GM19467 (cell line): ENCODE measurements around the gene MAP3K6.
"Not testable (repeated sequence)": the region's sequence is repeated elsewhere in the genome, so short reads cannot be mapped to it uniquely, and the experiment has no call there.

Experiments used
- ATAC-seq: cut with Tn5 transposase; IDR thresholded peaks from one replicate; pipeline ENCODE4 v1.9.1; 2021; ENCODE audit warnings: mild to moderate bottlenecking, moderate library complexity; ENCODE audit not compliant: unreplicated experiment

Gene MAP3K6

GRCh38 chr1:27397110-27397509, 30.3 kb upstream of the MAP3K6 start:
- ATAC-seq, result no peak

GRCh38 chr1:27395441-27396195, 28.9 kb upstream of the MAP3K6 start:
- no peak for ATAC-seq

- no peak for ATAC-seq
Measured at GRCh38 chr1:27394925-27395324, 28.2 kb upstream of the MAP3K6 start.

- no peak for ATAC-seq
Measured at GRCh38 chr1:27394282-27394658, 27.5 kb upstream of the MAP3K6 start.

GRCh38 chr1:27393641-27394281, 27.0 kb upstream of the MAP3K6 start:
- ATAC-seq, result no peak

GRCh38 chr1:27392778-27393635, 26.2 kb upstream of the MAP3K6 start:
- no peak for ATAC-seq

GRCh38 chr1:27392096-27392777, 25.5 kb upstream of the MAP3K6 start, which contains the start of gene GPR3:
Gene GPR3 (plus strand): TSS chr1:27392622. CDS start chr1:27393799, 1,177 bp downstream.
- peak; percentile 76 for ATAC-seq

- no peak for ATAC-seq
Measured at GRCh38 chr1:27391511-27392095, 24.8 kb upstream of the MAP3K6 start.

- no peak for ATAC-seq
Measured at GRCh38 chr1:27388337-27389005, 21.7 kb upstream of the MAP3K6 start.

- not testable (repeated sequence) for ATAC-seq
Measured at GRCh38 chr1:27384797-27385196, 18.0 kb upstream of the MAP3K6 start.

- ATAC-seq, result no peak
Measured at GRCh38 chr1:27383661-27384060, 16.9 kb upstream of the MAP3K6 start.

- no peak for ATAC-seq
Measured at GRCh38 chr1:27383039-27383605, 16.4 kb upstream of the MAP3K6 start, which contains the start of gene CD164L2. Gene CD164L2 (minus strand): TSS chr1:27383333. CDS start chr1:27383239, 94 bp downstream.

GRCh38 chr1:27381969-27382762, 15.4 kb upstream of the MAP3K6 start:
- ATAC-seq, result no peak

GRCh38 chr1:27380766-27381733, 14.3 kb upstream of the MAP3K6 start:
- no peak for ATAC-seq

- no peak for ATAC-seq
Measured at GRCh38 chr1:27380224-27380623, 13.5 kb upstream of the MAP3K6 start.

GRCh38 chr1:27379564-27380122, 12.9 kb upstream of the MAP3K6 start:
- ATAC-seq, result no peak

GRCh38 chr1:27377760-27378495, 11.2 kb upstream of the MAP3K6 start:
- ATAC-seq, result no peak
